ENCODE data around the gene ERBB4. TPM values are rescaled to one million over a fixed set of nuclear protein-coding genes. Genes with fewer than 3 reads are reported as not detected.

Gene ERBB4
- total RNA-seq, 5 donors from 2014 or later (not counting 1 experiment from before 2014, with no cell fraction given), result 0.03 to 0.06 TPM; not detected in 3

GRCh38 chr2:211437396-211437795 is 1101.2 kb downstream of the ERBB4 start:
- H3K4me1 Mint-ChIP-seq, result no peaks in the 10 kb centered on the region
- H3K36me3 ChIP-seq (ENCODE audit: control insufficient read depth in 2 of 2, extremely low read depth in 1 of 2, insufficient read depth in 1 of 2, low read length in 1 of 2), result no peaks in the 10 kb centered on the region
- H3K9me3 ChIP-seq, result no peaks in the 10 kb centered on the region
- DNase-seq (no peak), ATAC-seq (replicated peaks in 1 of 4) (no peak)
- H3K4me3 ChIP-seq (ENCODE audit: control insufficient read depth in 1 of 2, extremely low read depth in 1 of 2, low read length in 1 of 2), result no peak overlapping the region
- no peaks in the 10 kb centered on the region for H3K36me3 Mint-ChIP-seq
- no peaks in the 10 kb centered on the region for H3K27me3 Mint-ChIP-seq
- WGBS (ENCODE audit: insufficient coverage), result 70% methylated on average over 2 of the region's 5 CpGs
- CTCF ChIA-PET, result no interaction called here
- peaks cover 0 to 5% (median 0%) of the 10 kb centered on the region in 3 donors for H3K9me3 Mint-ChIP-seq
- no peak overlapping the region for H3K4me3 Mint-ChIP-seq
- H3K4me1 ChIP-seq (ENCODE audit: control insufficient read depth in 1 of 2, extremely low read depth in 1 of 2, insufficient read depth in 2 of 2, low read length in 2 of 2), result no peaks in the 10 kb centered on the region
- H3K27ac Mint-ChIP-seq, result no peak overlapping the region
- POLR2A ChIA-PET, result no interaction called here
- no peak overlapping the region for H3K27ac ChIP-seq (ENCODE audit: low read length)
- no peaks in the 10 kb centered on the region for H3K27me3 ChIP-seq (replicated peaks in 1 of 2; ENCODE audit: control insufficient read depth in 2 of 2, extremely low read depth in 1 of 2, insufficient read depth in 2 of 2, low read length in 1 of 2)

GRCh38 chr2:211436182-211436581 is 1102.4 kb downstream of the ERBB4 start:
- no CpG with 5 or more reads among the region's 1 CpG for WGBS (ENCODE audit: insufficient coverage)
- no peak for ATAC-seq (replicated peaks in 1 of 4)
- DNase-seq, result no peak
- no peak overlapping the region for H3K4me3 ChIP-seq (ENCODE audit: control insufficient read depth in 1 of 2, extremely low read depth in 1 of 2, low read length in 1 of 2)
- H3K4me1 Mint-ChIP-seq, result no peaks in the 10 kb centered on the region
- H3K9me3 Mint-ChIP-seq, result peaks cover 0 to 5% (median 0%) of the 10 kb centered on the region in 3 donors
- no peak overlapping the region for H3K4me3 Mint-ChIP-seq
- no peaks in the 10 kb centered on the region for H3K36me3 Mint-ChIP-seq
- no peak overlapping the region for H3K27ac ChIP-seq (ENCODE audit: low read length)
- no peaks in the 10 kb centered on the region for H3K36me3 ChIP-seq (ENCODE audit: control insufficient read depth in 2 of 2, extremely low read depth in 1 of 2, insufficient read depth in 1 of 2, low read length in 1 of 2)
- no peaks in the 10 kb centered on the region for H3K9me3 ChIP-seq
- H3K27me3 ChIP-seq (replicated peaks in 1 of 2; ENCODE audit: control insufficient read depth in 2 of 2, extremely low read depth in 1 of 2, insufficient read depth in 2 of 2, low read length in 1 of 2), result no peaks in the 10 kb centered on the region
- H3K4me1 ChIP-seq (ENCODE audit: control insufficient read depth in 1 of 2, extremely low read depth in 1 of 2, insufficient read depth in 2 of 2, low read length in 2 of 2), result no peaks in the 10 kb centered on the region
- no peak overlapping the region for H3K27ac Mint-ChIP-seq
- H3K27me3 Mint-ChIP-seq, result no peaks in the 10 kb centered on the region
- CTCF ChIA-PET, result no interaction called here
- POLR2A ChIA-PET, result no interaction called here

GRCh38 chr2:211435331-211435730 is 1103.3 kb downstream of the ERBB4 start:
- Mint-ChIP-seq H3K4me3 (no peak overlapping the region), H3K36me3 (no peaks in the 10 kb centered on the region), H3K4me1 (no peaks in the 10 kb centered on the region), H3K27ac (no peak overlapping the region), H3K27me3 (no peaks in the 10 kb centered on the region), H3K9me3 (peaks cover 0 to 5% (median 0%) of the 10 kb centered on the region in 3 donors)
- Histone ChIP-seq H3K4me1 (ENCODE audit: control insufficient read depth in 1 of 2, extremely low read depth in 1 of 2, insufficient read depth in 2 of 2, low read length in 2 of 2) (no peaks in the 10 kb centered on the region), H3K27me3 (replicated peaks in 1 of 2; ENCODE audit: control insufficient read depth in 2 of 2, extremely low read depth in 1 of 2, insufficient read depth in 2 of 2, low read length in 1 of 2) (no peaks in the 10 kb centered on the region), H3K27ac (ENCODE audit: low read length) (no peak overlapping the region), H3K9me3 (no peaks in the 10 kb centered on the region), H3K4me3 (ENCODE audit: control insufficient read depth in 1 of 2, extremely low read depth in 1 of 2, low read length in 1 of 2) (no peak overlapping the region), H3K36me3 (ENCODE audit: control insufficient read depth in 2 of 2, extremely low read depth in 1 of 2, insufficient read depth in 1 of 2, low read length in 1 of 2) (no peaks in the 10 kb centered on the region)
- DNase-seq (no peak), ATAC-seq (replicated peaks in 1 of 4) (no peak)
- 93% methylated on average over 3 of the region's 9 CpGs for WGBS (ENCODE audit: insufficient coverage)
- ChIA-PET POLR2A (interaction anchor here in 1 of 2 donors (0.6 kb wide), 1 partner anchor 7 kb away, joined by 3 read pairs; no protein-coding TSS in a partner anchor), CTCF (no interaction called here)

- Mint-ChIP-seq H3K4me1 (no peaks in the 10 kb centered on the region), H3K9me3 (peaks cover 0 to 5% (median 0%) of the 10 kb centered on the region in 3 donors), H3K36me3 (no peaks in the 10 kb centered on the region), H3K4me3 (no peak overlapping the region), H3K27ac (no peak overlapping the region), H3K27me3 (no peaks in the 10 kb centered on the region)
- POLR2A ChIA-PET, result no interaction called here
- no peaks in the 10 kb centered on the region for H3K36me3 ChIP-seq (ENCODE audit: control insufficient read depth in 2 of 2, extremely low read depth in 1 of 2, insufficient read depth in 1 of 2, low read length in 1 of 2)
- ATAC-seq (replicated peaks in 1 of 4) (no peak), DNase-seq (no peak)
- WGBS (ENCODE audit: insufficient coverage), result no CpG with 5 or more reads among the region's 3 CpGs
- CTCF ChIA-PET, result no interaction called here
- H3K4me1 ChIP-seq (ENCODE audit: control insufficient read depth in 1 of 2, extremely low read depth in 1 of 2, insufficient read depth in 2 of 2, low read length in 2 of 2), result no peaks in the 10 kb centered on the region
- H3K4me3 ChIP-seq (ENCODE audit: control insufficient read depth in 1 of 2, extremely low read depth in 1 of 2, low read length in 1 of 2), result no peak overlapping the region
- no peak overlapping the region for H3K27ac ChIP-seq (ENCODE audit: low read length)
- H3K9me3 ChIP-seq, result no peaks in the 10 kb centered on the region
- H3K27me3 ChIP-seq (replicated peaks in 1 of 2; ENCODE audit: control insufficient read depth in 2 of 2, extremely low read depth in 1 of 2, insufficient read depth in 2 of 2, low read length in 1 of 2), result no peaks in the 10 kb centered on the region
Observed at GRCh38 chr2:211434773-211435172, 1103.8 kb downstream of the ERBB4 start.

- no peaks in the 10 kb centered on the region for H3K27me3 Mint-ChIP-seq
- Histone ChIP-seq H3K4me1 (ENCODE audit: control insufficient read depth in 1 of 2, extremely low read depth in 1 of 2, insufficient read depth in 2 of 2, low read length in 2 of 2) (no peaks in the 10 kb centered on the region), H3K36me3 (ENCODE audit: control insufficient read depth in 2 of 2, extremely low read depth in 1 of 2, insufficient read depth in 1 of 2, low read length in 1 of 2) (no peaks in the 10 kb centered on the region), H3K9me3 (no peaks in the 10 kb centered on the region), H3K4me3 (ENCODE audit: control insufficient read depth in 1 of 2, extremely low read depth in 1 of 2, low read length in 1 of 2) (no peak overlapping the region), H3K27ac (ENCODE audit: low read length) (no peak overlapping the region), H3K27me3 (replicated peaks in 1 of 2; ENCODE audit: control insufficient read depth in 2 of 2, extremely low read depth in 1 of 2, insufficient read depth in 2 of 2, low read length in 1 of 2) (no peaks in the 10 kb centered on the region)
- no peaks in the 10 kb centered on the region for H3K4me1 Mint-ChIP-seq
- WGBS (ENCODE audit: insufficient coverage), result no CpG with 5 or more reads among the region's 3 CpGs
- peaks cover 0 to 5% (median 0%) of the 10 kb centered on the region in 3 donors for H3K9me3 Mint-ChIP-seq
- no peaks in the 10 kb centered on the region for H3K36me3 Mint-ChIP-seq
- H3K4me3 Mint-ChIP-seq, result no peak overlapping the region
- no peak for DNase-seq
- ATAC-seq (replicated peaks in 1 of 4), result no peak
- CTCF ChIA-PET, result no interaction called here
- no peak overlapping the region for H3K27ac Mint-ChIP-seq
- POLR2A ChIA-PET, result no interaction called here
Observed at GRCh38 chr2:211429256-211429920, 1109.2 kb downstream of the ERBB4 start.

GRCh38 chr2:211426240-211426639 is 1112.4 kb downstream of the ERBB4 start:
- no peaks in the 10 kb centered on the region for H3K9me3 Mint-ChIP-seq
- no peaks in the 10 kb centered on the region for H3K36me3 Mint-ChIP-seq
- no peaks in the 10 kb centered on the region for H3K4me1 Mint-ChIP-seq
- CTCF ChIA-PET, result no interaction called here
- H3K27me3 Mint-ChIP-seq, result no peaks in the 10 kb centered on the region
- H3K36me3 ChIP-seq (ENCODE audit: control insufficient read depth in 2 of 2, extremely low read depth in 1 of 2, insufficient read depth in 1 of 2, low read length in 1 of 2), result no peaks in the 10 kb centered on the region
- no peak overlapping the region for H3K27ac Mint-ChIP-seq
- H3K4me3 Mint-ChIP-seq, result no peak overlapping the region
- ATAC-seq (replicated peaks in 1 of 4), result no peak
- H3K27me3 ChIP-seq (replicated peaks in 1 of 2; ENCODE audit: control insufficient read depth in 2 of 2, extremely low read depth in 1 of 2, insufficient read depth in 2 of 2, low read length in 1 of 2), result no peaks in the 10 kb centered on the region
- no peaks in the 10 kb centered on the region for H3K9me3 ChIP-seq
- no peaks in the 10 kb centered on the region for H3K4me1 ChIP-seq (ENCODE audit: control insufficient read depth in 1 of 2, extremely low read depth in 1 of 2, insufficient read depth in 2 of 2, low read length in 2 of 2)
- H3K4me3 ChIP-seq (ENCODE audit: control insufficient read depth in 1 of 2, extremely low read depth in 1 of 2, low read length in 1 of 2), result no peak overlapping the region
- no peak for DNase-seq
- WGBS (ENCODE audit: insufficient coverage), result no CpG with 5 or more reads among the region's 2 CpGs
- H3K27ac ChIP-seq (ENCODE audit: low read length), result no peak overlapping the region
- POLR2A ChIA-PET, result interaction anchor here in 1 of 2 donors (0.6 kb wide), 1 partner anchor 12 kb away, joined by 4 read pairs; no protein-coding TSS in a partner anchor

- no peak overlapping the region for H3K4me3 Mint-ChIP-seq
- H3K4me1 ChIP-seq (ENCODE audit: control insufficient read depth in 1 of 2, extremely low read depth in 1 of 2, insufficient read depth in 2 of 2, low read length in 2 of 2), result no peaks in the 10 kb centered on the region
- WGBS (ENCODE audit: insufficient coverage), result no CpG with 5 or more reads among the region's 2 CpGs
- H3K9me3 Mint-ChIP-seq, result no peaks in the 10 kb centered on the region
- H3K36me3 ChIP-seq (ENCODE audit: control insufficient read depth in 2 of 2, extremely low read depth in 1 of 2, insufficient read depth in 1 of 2, low read length in 1 of 2), result no peaks in the 10 kb centered on the region
- DNase-seq (no peak), ATAC-seq (replicated peaks in 1 of 4) (no peak)
- H3K4me3 ChIP-seq (ENCODE audit: control insufficient read depth in 1 of 2, extremely low read depth in 1 of 2, low read length in 1 of 2), result no peak overlapping the region
- H3K36me3 Mint-ChIP-seq, result no peaks in the 10 kb centered on the region
- ChIA-PET CTCF (no interaction called here), POLR2A (no interaction called here)
- no peaks in the 10 kb centered on the region for H3K9me3 ChIP-seq
- H3K27ac ChIP-seq (ENCODE audit: low read length), result no peak overlapping the region
- H3K27me3 Mint-ChIP-seq, result no peaks in the 10 kb centered on the region
- H3K4me1 Mint-ChIP-seq, result no peaks in the 10 kb centered on the region
- no peaks in the 10 kb centered on the region for H3K27me3 ChIP-seq (replicated peaks in 1 of 2; ENCODE audit: control insufficient read depth in 2 of 2, extremely low read depth in 1 of 2, insufficient read depth in 2 of 2, low read length in 1 of 2)
- H3K27ac Mint-ChIP-seq, result no peak overlapping the region
Observed at GRCh38 chr2:211423018-211423417, 1115.6 kb downstream of the ERBB4 start.

All from T-cell (primary cell).